GM12892 (cell line): ENCODE results near the gene PCDHGC3.

ENCODE experiments used
- POLR2A ChIP-seq: IDR thresholded peaks from 2 replicates; pipeline ENCODE4 v1.6.1; 2011; ENCODE audit warnings: low read depth, low read length, control low read depth
- POLR2AphosphoS5 ChIP-seq: IDR thresholded peaks from 2 replicates; pipeline ENCODE4 v1.6.1; 2011; ENCODE audit warnings: low read depth, low read length, control low read depth
- TAF1 ChIP-seq: IDR thresholded peaks from 2 replicates; pipeline ENCODE4 v1.6.1; 2011; ENCODE audit warnings: low read depth, mild to moderate bottlenecking, control low read depth, low read length, borderline replicate concordance

- TF ChIP-seq TAF1 (no peak), POLR2AphosphoS5 (no peak), POLR2A (no peak)
Measured at GRCh38 chr5:141523991-141524390, 48.2 kb downstream of the PCDHGC3 start.
